Adipose tissue (tissue), 3 donors: ENCODE results near the gene KRT8. TPM values are rescaled to one million over a fixed set of nuclear protein-coding genes. Genes with fewer than 3 reads are reported as not detected.

ENCODE experiments used
- H3K27ac ChIP-seq: one replicate; pipeline ENCODE4 v1.5.1; 2013; ENCODE audit warnings: low read depth, low read length
- WGBS, 3 donors: extraction: QIAGEN DNeasy Blood & Tissue Kit; methylation state at CpG; one replicate each; pipeline ENCODE4 v1.1.7; 2013; 5-methylcytosine and 5-hydroxymethylcytosine counted together
- polyA plus RNA-seq, 3 donors: library from polyadenylated mRNA; stranded (reverse); fragments of 200-250 nt; gene quantifications; one replicate each; pipeline ENCODE4 v1.2.3, GENCODE V29; 2013
- donor health status: healthy with polysubstance abuse.
- donor health status: Bipolar disorder and iron deficiency.
- donor health status: healthy.

Gene KRT8
- polyA plus RNA-seq, 3 donors: 46.2 to 559 (median 182) TPM

- H3K27ac ChIP-seq: no peak overlapping the region
- 74 to 91% (median 89%) methylated on average over 4 of the region's 4 CpGs for WGBS, 3 donors
Observed at GRCh38 chr12:52927964-52928363, 23.1 kb upstream of the KRT8 start.

- WGBS, 3 donors: 79 to 82% (median 81%) methylated on average over 4 of the region's 4 CpGs
Observed at GRCh38 chr12:52926596-52927234, 21.8 kb upstream of the KRT8 start.

GRCh38 chr12:52925717-52926595, 21.1 kb upstream of the KRT8 start:
- 29 to 81% (median 78%) methylated on average over 7 of the region's 7 CpGs for WGBS, 3 donors
- no peak overlapping the region for H3K27ac ChIP-seq

More at GRCh38 chr12:52926596-52927234, 21.8 kb upstream of the KRT8 start:
- H3K27ac ChIP-seq: no peak overlapping the region

GRCh38 chr12:52924764-52925716, 20.2 kb upstream of the KRT8 start:
- H3K27ac ChIP-seq: no peak overlapping the region
- WGBS, 3 donors: 64 to 78% (median 77%) methylated on average over 11 of the region's 11 CpGs

GRCh38 chr12:52921488-52922165, 16.8 kb upstream of the KRT8 start:
- 64 to 81% (median 66%) methylated on average over 1 of the region's 1 CpG for WGBS, 3 donors
- no peak overlapping the region for H3K27ac ChIP-seq

GRCh38 chr12:52920937-52921336, 16.1 kb upstream of the KRT8 start:
- H3K27ac ChIP-seq: no peak overlapping the region

- H3K27ac ChIP-seq: no peak overlapping the region
- 89 to 95% (median 93%) methylated on average over 2 of the region's 2 CpGs for WGBS, 3 donors
Observed at GRCh38 chr12:52918784-52919183, 13.9 kb upstream of the KRT8 start.

GRCh38 chr12:52918351-52918750, 13.5 kb upstream of the KRT8 start:
- 88 to 95% (median 89%) methylated on average over 8 of the region's 8 CpGs for WGBS, 3 donors
- H3K27ac ChIP-seq: no peak overlapping the region

- WGBS, 3 donors: 100% methylated on average over 1 of the region's 1 CpG
- no peak overlapping the region for H3K27ac ChIP-seq
Observed at GRCh38 chr12:52917800-52918199, 12.9 kb upstream of the KRT8 start.

GRCh38 chr12:52916216-52916615, 11.3 kb upstream of the KRT8 start:
- WGBS, 3 donors: 55 to 82% (median 77%) methylated on average over 2 to 3 of the region's 3 CpGs
- H3K27ac ChIP-seq: no peak overlapping the region

GRCh38 chr12:52915637-52916036, 10.8 kb upstream of the KRT8 start:
- 48 to 96% (median 86%) methylated on average over 5 of the region's 5 CpGs for WGBS, 3 donors

GRCh38 chr12:52914576-52915121, 9.8 kb upstream of the KRT8 start:
- H3K27ac ChIP-seq: no peak overlapping the region
- 72 to 82% (median 73%) methylated on average over 7 of the region's 7 CpGs for WGBS, 3 donors

More at GRCh38 chr12:52915637-52916036, 10.8 kb upstream of the KRT8 start:
- H3K27ac ChIP-seq: no peak overlapping the region

- no peak overlapping the region for H3K27ac ChIP-seq
- WGBS, 3 donors: 42 to 94% (median 87%) methylated on average over 9 of the region's 9 CpGs
Observed at GRCh38 chr12:52913431-52913821, 8.6 kb upstream of the KRT8 start.

GRCh38 chr12:52912711-52913430, 8.0 kb upstream of the KRT8 start:
- WGBS, 3 donors: 56 to 96% (median 88%) methylated on average over 8 of the region's 8 CpGs
- H3K27ac ChIP-seq: no peak overlapping the region

GRCh38 chr12:52910248-52910883, 5.5 kb upstream of the KRT8 start:
- no peak overlapping the region for H3K27ac ChIP-seq

GRCh38 chr12:52909796-52910195, 4.9 kb upstream of the KRT8 start:
- 83 to 93% (median 90%) methylated on average over 3 of the region's 3 CpGs for WGBS, 3 donors
- no peak overlapping the region for H3K27ac ChIP-seq

More at GRCh38 chr12:52910248-52910883, 5.5 kb upstream of the KRT8 start:
- WGBS, 3 donors: 63 to 88% (median 64%) methylated on average over 10 of the region's 10 CpGs

- 63 to 87% (median 74%) methylated on average over 2 of the region's 2 CpGs for WGBS, 3 donors
- H3K27ac ChIP-seq: no peak overlapping the region
Observed at GRCh38 chr12:52909331-52909730, 4.5 kb upstream of the KRT8 start.
